HepG2 (cell line): ENCODE data around the gene DPP3. TPM values are rescaled to one million over a fixed set of nuclear protein-coding genes. Genes with fewer than 3 reads are reported as not detected.
A peak's percentile ranks its signal among the peaks of the same experiment; 100 is the strongest.

Source experiments
- ARNT2 ChIP-seq: sonication (generic); formaldehyde crosslinking; IDR thresholded peaks from 2 replicates; pipeline ENCODE4 v1.8.0; 2022; ENCODE audit warnings: mild to moderate bottlenecking, low read depth, missing genetic modification reagents, moderate library complexity
- DMAP1 ChIP-seq: IDR thresholded peaks from 2 replicates; pipeline ENCODE4 v1.6.1; 2016
- FOXC1 ChIP-seq: sonication (generic); formaldehyde crosslinking; IDR thresholded peaks from 2 replicates; pipeline ENCODE4 v1.8.0; 2022; ENCODE audit warnings: mild to moderate bottlenecking, missing genetic modification reagents, borderline replicate concordance
- MXD4 ChIP-seq: IDR thresholded peaks from 2 replicates; pipeline ENCODE4 v1.6.1; 2016; ENCODE audit warnings: mild to moderate bottlenecking, missing biosample characterization, missing genetic modification reagents
- NKX3-1 ChIP-seq: sonication (generic); formaldehyde crosslinking; IDR thresholded peaks from 2 replicates; pipeline ENCODE4 v1.5.0; 2020; ENCODE audit warnings: missing genetic modification reagents
- NR1H2 ChIP-seq: sonication (generic); formaldehyde crosslinking; IDR thresholded peaks from 2 replicates; pipeline ENCODE4 v1.8.1; 2022; ENCODE audit warnings: low read depth, missing genetic modification reagents, borderline replicate concordance
- PAX8 ChIP-seq: sonication (generic); formaldehyde crosslinking; IDR thresholded peaks from 2 replicates; pipeline ENCODE4 v1.8.0; 2022; ENCODE audit warnings: mild to moderate bottlenecking, missing genetic modification reagents, borderline replicate concordance
- PCBP2 ChIP-seq: fragments of 200-400 bp; formaldehyde crosslinking; optimal IDR thresholded peaks from 2 replicates; pipeline ENCODE3; 2018; ENCODE audit warnings: low read length, low read depth; ENCODE audit not compliant: poor library complexity, severe bottlenecking
- RBM39 ChIP-seq: fragments of 200-400 bp; formaldehyde crosslinking; IDR thresholded peaks from one replicate; pipeline ENCODE4 v1.6.1; 2018; ENCODE audit warnings: antibody characterized with exemption, mild to moderate bottlenecking, low read depth, low read length; ENCODE audit not compliant: poor library complexity, severe bottlenecking
- SMAD1 ChIP-seq: sonication (generic); formaldehyde crosslinking; IDR thresholded peaks from 2 replicates; pipeline ENCODE4 v1.4.0; 2020; ENCODE audit warnings: missing genetic modification reagents, low read depth, mild to moderate bottlenecking, borderline replicate concordance
- ZFY ChIP-seq: sonication (generic); formaldehyde crosslinking; IDR thresholded peaks from 2 replicates; pipeline ENCODE4 v1.4.0; 2020; ENCODE audit warnings: missing genetic modification reagents
- ZNF143 ChIP-seq: sonication (generic); formaldehyde crosslinking; IDR thresholded peaks from 2 replicates; pipeline ENCODE4 v1.4.0; 2020; ENCODE audit warnings: missing genetic modification reagents
- ZNF547 ChIP-seq: sonication (generic); formaldehyde crosslinking; IDR thresholded peaks from 2 replicates; pipeline ENCODE4 v1.5.1; 2020; ENCODE audit warnings: mild to moderate bottlenecking, missing genetic modification reagents
- ZNF564 ChIP-seq: sonication (generic); formaldehyde crosslinking; IDR thresholded peaks from 2 replicates; pipeline ENCODE4 v1.8.1; 2023; ENCODE audit warnings: mild to moderate bottlenecking, missing genetic modification reagents
- ZNF720 ChIP-seq: sonication (generic); formaldehyde crosslinking; IDR thresholded peaks from 2 replicates; pipeline ENCODE4 v1.4.0; 2020; ENCODE audit warnings: missing genetic modification reagents
- polyA plus RNA-seq, 8 experiments: library from polyadenylated mRNA; depleted of rRNA in 3 of 8; stranded (reverse) in 7 of 8; unstranded in 1 of 8; fragments of >200 nt; fragmentation: Illumina TruSeq in 4 of 8; extraction: Trizol in 4 of 8; gene quantifications; 2 replicates each; pipeline versions ENCODE4 v1.2.1 to v1.2.3, GENCODE V29; 2011 to 2016; ENCODE audit warnings: low read depth in 4 of 8, missing spikeins in 1 of 8, mixed read lengths in 1 of 8; ENCODE audit not compliant: insufficient read depth in 1 of 8
- total RNA-seq, 5 experiments: library from RNA; depleted of rRNA; stranded (reverse); fragments of >200 nt; fragmentation: Illumina TruSeq; extraction: Trizol; gene quantifications; 2 replicates each; pipeline ENCODE4 v1.2.3, GENCODE V29; 2016; ENCODE audit warnings: low read depth in 1 of 5
- TF ChIP-seq, protein P1 (sequence below): sonication (generic); formaldehyde crosslinking; IDR thresholded peaks from 2 replicates; pipeline ENCODE4 v1.5.1; 2020; ENCODE audit warnings: mild to moderate bottlenecking, missing genetic modification reagents, borderline replicate concordance
- TF ChIP-seq, protein P2 (sequence below): sonication (generic); formaldehyde crosslinking; IDR thresholded peaks from 2 replicates; pipeline ENCODE4 v1.4.0; 2020; ENCODE audit warnings: mild to moderate bottlenecking, missing genetic modification reagents
- TF ChIP-seq, protein P3 (sequence below): sonication (generic); formaldehyde crosslinking; IDR thresholded peaks from 2 replicates; pipeline ENCODE4 v1.4.0; 2020; ENCODE audit warnings: mild to moderate bottlenecking, low read depth, missing genetic modification reagents
- TF ChIP-seq, protein P4 (sequence below): IDR thresholded peaks from 2 replicates; pipeline ENCODE4 v1.6.1; 2016; ENCODE audit warnings: mild to moderate bottlenecking, missing biosample characterization, missing genetic modification reagents
- TF ChIP-seq, protein P5 (sequence below): sonication (generic); formaldehyde crosslinking; IDR thresholded peaks from 2 replicates; pipeline ENCODE4 v1.8.0; 2022; ENCODE audit warnings: missing genetic modification reagents, mild to moderate bottlenecking, inconsistent platforms, borderline replicate concordance

Gene DPP3
- total and polyA plus RNA-seq, 2 of the 13 experiments (the other 11 are each of a cell fraction or from before 2014, with no cell fraction given), result 38.4 to 59.8 TPM

DNA sequence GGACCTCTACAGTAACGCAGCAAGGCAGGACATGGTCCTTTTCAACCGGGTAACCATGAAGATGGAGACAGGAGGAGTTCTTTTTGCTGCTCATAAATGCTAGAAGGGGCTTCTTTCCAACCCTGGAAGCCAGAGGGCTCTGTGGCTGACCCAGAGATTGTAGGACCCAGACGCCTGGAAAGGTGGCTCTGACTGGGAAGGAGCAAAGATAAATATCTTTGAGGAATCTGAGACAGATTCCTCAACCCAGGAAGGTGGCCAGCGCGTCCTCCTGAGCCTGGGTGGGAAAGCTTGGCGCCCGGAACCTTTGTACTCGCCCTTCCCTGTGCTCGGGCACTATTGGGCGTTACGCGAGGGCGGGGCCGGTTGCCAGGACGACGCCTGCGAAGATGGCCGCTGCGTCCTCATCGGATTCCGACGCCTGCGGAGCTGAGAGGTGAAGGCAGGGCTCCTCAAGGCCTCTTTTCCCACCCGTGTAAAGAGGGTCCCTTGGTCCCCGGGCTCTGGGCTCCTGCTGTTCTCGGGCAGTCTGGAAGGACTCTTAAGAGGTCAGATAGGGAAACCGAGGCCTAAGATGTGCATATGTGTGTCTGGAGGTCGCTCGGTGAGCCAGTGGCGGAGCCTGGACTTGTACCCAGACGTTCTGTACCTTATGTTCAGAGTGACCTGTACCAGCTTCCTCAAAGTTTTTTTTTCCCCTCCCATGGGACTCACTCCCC, 30.2 kb downstream of the DPP3 start, which contains the start of gene BBS1 (continued):
- TF ChIP-seq, protein P1, sequence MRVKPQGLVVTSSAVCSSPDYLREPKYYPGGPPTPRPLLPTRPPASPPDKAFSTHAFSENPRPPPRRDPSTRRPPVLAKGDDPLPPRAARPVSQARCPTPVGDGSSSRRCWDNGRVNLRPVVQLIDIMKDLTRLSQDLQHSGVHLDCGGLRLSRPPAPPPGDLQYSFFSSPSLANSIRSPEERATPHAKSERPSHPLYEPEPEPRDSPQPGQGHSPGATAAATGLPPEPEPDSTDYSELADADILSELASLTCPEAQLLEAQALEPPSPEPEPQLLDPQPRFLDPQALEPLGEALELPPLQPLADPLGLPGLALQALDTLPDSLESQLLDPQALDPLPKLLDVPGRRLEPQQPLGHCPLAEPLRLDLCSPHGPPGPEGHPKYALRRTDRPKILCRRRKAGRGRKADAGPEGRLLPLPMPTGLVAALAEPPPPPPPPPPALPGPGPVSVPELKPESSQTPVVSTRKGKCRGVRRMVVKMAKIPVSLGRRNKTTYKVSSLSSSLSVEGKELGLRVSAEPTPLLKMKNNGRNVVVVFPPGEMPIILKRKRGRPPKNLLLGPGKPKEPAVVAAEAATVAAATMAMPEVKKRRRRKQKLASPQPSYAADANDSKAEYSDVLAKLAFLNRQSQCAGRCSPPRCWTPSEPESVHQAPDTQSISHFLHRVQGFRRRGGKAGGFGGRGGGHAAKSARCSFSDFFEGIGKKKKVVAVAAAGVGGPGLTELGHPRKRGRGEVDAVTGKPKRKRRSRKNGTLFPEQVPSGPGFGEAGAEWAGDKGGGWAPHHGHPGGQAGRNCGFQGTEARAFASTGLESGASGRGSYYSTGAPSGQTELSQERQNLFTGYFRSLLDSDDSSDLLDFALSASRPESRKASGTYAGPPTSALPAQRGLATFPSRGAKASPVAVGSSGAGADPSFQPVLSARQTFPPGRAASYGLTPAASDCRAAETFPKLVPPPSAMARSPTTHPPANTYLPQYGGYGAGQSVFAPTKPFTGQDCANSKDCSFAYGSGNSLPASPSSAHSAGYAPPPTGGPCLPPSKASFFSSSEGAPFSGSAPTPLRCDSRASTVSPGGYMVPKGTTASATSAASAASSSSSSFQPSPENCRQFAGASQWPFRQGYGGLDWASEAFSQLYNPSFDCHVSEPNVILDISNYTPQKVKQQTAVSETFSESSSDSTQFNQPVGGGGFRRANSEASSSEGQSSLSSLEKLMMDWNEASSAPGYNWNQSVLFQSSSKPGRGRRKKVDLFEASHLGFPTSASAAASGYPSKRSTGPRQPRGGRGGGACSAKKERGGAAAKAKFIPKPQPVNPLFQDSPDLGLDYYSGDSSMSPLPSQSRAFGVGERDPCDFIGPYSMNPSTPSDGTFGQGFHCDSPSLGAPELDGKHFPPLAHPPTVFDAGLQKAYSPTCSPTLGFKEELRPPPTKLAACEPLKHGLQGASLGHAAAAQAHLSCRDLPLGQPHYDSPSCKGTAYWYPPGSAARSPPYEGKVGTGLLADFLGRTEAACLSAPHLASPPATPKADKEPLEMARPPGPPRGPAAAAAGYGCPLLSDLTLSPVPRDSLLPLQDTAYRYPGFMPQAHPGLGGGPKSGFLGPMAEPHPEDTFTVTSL (CRISPR knock-in tag), result no peak
- TF ChIP-seq, protein P2, sequence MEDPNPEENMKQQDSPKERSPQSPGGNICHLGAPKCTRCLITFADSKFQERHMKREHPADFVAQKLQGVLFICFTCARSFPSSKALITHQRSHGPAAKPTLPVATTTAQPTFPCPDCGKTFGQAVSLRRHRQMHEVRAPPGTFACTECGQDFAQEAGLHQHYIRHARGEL, result no peak; the same call in 1 of the 2 replicates
- TF ChIP-seq, protein P3, sequence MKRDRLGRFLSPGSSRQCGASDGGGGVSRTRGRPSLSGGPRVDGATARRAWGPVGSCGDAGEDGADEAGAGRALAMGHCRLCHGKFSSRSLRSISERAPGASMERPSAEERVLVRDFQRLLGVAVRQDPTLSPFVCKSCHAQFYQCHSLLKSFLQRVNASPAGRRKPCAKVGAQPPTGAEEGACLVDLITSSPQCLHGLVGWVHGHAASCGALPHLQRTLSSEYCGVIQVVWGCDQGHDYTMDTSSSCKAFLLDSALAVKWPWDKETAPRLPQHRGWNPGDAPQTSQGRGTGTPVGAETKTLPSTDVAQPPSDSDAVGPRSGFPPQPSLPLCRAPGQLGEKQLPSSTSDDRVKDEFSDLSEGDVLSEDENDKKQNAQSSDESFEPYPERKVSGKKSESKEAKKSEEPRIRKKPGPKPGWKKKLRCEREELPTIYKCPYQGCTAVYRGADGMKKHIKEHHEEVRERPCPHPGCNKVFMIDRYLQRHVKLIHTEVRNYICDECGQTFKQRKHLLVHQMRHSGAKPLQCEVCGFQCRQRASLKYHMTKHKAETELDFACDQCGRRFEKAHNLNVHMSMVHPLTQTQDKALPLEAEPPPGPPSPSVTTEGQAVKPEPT (CRISPR knock-in tag), result no peak
- TF ChIP-seq ZNF720 (CRISPR knock-in tag), result no peak
- no peak for TF ChIP-seq FOXC1
- peak; percentile 79 for TF ChIP-seq ZNF564 (CRISPR knock-in tag)
- TF ChIP-seq MXD4, result no peak
- peak; percentile 78 for TF ChIP-seq RBM39
- no peak for TF ChIP-seq NKX3-1 (CRISPR knock-in tag)
- no peak for TF ChIP-seq SMAD1 (CRISPR knock-in tag)
- no peak for TF ChIP-seq PAX8 (CRISPR knock-in tag)
- no peak for TF ChIP-seq ZNF547
- 0 out of 2 replicates have a peak, but pooled peaks have one; percentile 23 for TF ChIP-seq NR1H2 (CRISPR knock-in tag)
- TF ChIP-seq, protein P4, sequence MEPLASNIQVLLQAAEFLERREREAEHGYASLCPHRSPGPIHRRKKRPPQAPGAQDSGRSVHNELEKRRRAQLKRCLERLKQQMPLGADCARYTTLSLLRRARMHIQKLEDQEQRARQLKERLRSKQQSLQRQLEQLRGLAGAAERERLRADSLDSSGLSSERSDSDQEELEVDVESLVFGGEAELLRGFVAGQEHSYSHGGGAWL (CRISPR knock-in tag), result 0 out of 2 replicates have a peak, but pooled peaks have one; percentile 20
- TF ChIP-seq ZNF143 (CRISPR knock-in tag), result peak; percentile 56
- TF ChIP-seq PCBP2, result no peak
- TF ChIP-seq, protein P5, sequence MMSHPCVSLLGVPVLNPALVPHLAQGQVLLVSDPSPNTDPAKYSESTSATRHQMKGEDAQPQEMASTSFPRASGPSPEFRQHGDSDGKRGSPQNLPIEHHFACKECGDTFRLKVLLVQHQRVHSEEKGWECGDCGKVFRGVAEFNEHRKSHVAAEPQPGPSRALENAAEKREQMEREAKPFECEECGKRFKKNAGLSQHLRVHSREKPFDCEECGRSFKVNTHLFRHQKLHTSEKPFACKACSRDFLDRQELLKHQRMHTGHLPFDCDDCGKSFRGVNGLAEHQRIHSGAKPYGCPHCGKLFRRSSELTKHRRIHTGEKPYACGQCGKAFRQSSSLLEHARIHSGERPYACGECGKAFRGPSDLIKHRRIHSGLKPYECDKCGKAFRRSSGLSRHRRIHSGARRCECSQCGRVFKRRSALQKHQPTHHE (CRISPR knock-in tag), result 0 out of 2 replicates have a peak, but pooled peaks have one; percentile 57
- TF ChIP-seq ARNT2 (CRISPR knock-in tag), result no peak; the same call in 1 of the 2 replicates
- TF ChIP-seq DMAP1, result peak; percentile 54; the same call in 1 of the 2 replicates
- peak; percentile 94 for TF ChIP-seq ZFY
